Ectodermal cell (in vitro differentiated cells): ENCODE results near the gene TRIM17. TPM values are rescaled to one million over a fixed set of nuclear protein-coding genes. Genes with fewer than 3 reads are reported as not detected.

ENCODE experiments used
- H3K27ac ChIP-seq: 2 replicates; pipeline ENCODE4 v1.7.0; 2013; ENCODE audit warnings: mild to moderate bottlenecking, low read depth, low read length; ENCODE audit not compliant: insufficient read depth, poor library complexity, severe bottlenecking
- H3K27me3 ChIP-seq: 2 replicates; pipeline ENCODE4 v1.7.0; 2013; ENCODE audit warnings: mild to moderate bottlenecking, low read length; ENCODE audit not compliant: insufficient read depth, control insufficient read depth, poor library complexity, severe bottlenecking
- H3K36me3 ChIP-seq: one replicate; pipeline ENCODE4 v1.7.0; 2013; ENCODE audit warnings: low read length; ENCODE audit not compliant: control insufficient read depth, insufficient read depth
- H3K4me1 ChIP-seq: one replicate; pipeline ENCODE4 v1.7.0; 2013; ENCODE audit warnings: low read length; ENCODE audit not compliant: control insufficient read depth, insufficient read depth
- H3K4me3 ChIP-seq: 2 replicates; pipeline ENCODE4 v1.7.0; 2013; ENCODE audit warnings: low read depth, low read length, control low read depth; ENCODE audit not compliant: insufficient read depth
- H3K9me3 ChIP-seq: 2 replicates; pipeline ENCODE4 v1.7.0; 2013; ENCODE audit warnings: mild to moderate bottlenecking, low read length, moderate library complexity; ENCODE audit not compliant: control insufficient read depth
- WGBS, 2 experiments: methylation state at CpG; one replicate each; pipeline ENCODE4 v1.1.7; 2013; ENCODE audit warnings: missing lambda C conversion rate in 2 of 2; 5-methylcytosine and 5-hydroxymethylcytosine counted together
- polyA plus RNA-seq, 4 experiments: library from polyadenylated mRNA; stranded (reverse); fragments of 50-300 nt; gene quantifications; one replicate each; pipeline ENCODE4 v1.2.3, GENCODE V29; 2013

Gene TRIM17
- polyA plus RNA-seq (2013, experiment 1 of 4) = 6.4 TPM
- polyA plus RNA-seq (2013, experiment 2 of 4) = 6.0 TPM
- polyA plus RNA-seq (2013, experiment 3 of 4) = 5.3 TPM
- 4.9 TPM for polyA plus RNA-seq (2013, experiment 4 of 4)

- H3K4me3 ChIP-seq = peak within 1 kb of the TSS; percentile 49
- H3K36me3 ChIP-seq = peaks cover 4% of the 10 kb centered on the region
- H3K27ac ChIP-seq = no peak within 1 kb of the TSS
- H3K4me1 ChIP-seq = peaks cover 9% of the 10 kb centered on the region
- 1% methylated on average over 59 of the region's 59 CpGs for WGBS, 2 experiments
- no peaks in the 10 kb centered on the region for H3K9me3 ChIP-seq
- peaks cover 33% of the 10 kb centered on the region for H3K27me3 ChIP-seq
These were observed at the start of gene TRIM17 for GRCh38 chr1:228416217-228416933. TRIM17 (minus strand) TSS chr1:228416861; CDS start chr1:228415072, 1,789 bp downstream.

GRCh38 chr1:228465571-228466146 lies 49.0 kb upstream of the TRIM17 start:
- Histone ChIP-seq H3K9me3 (no peaks in the 10 kb centered on the region), H3K4me1 (peaks cover 4% of the 10 kb centered on the region), H3K4me3 (no peak overlapping the region), H3K27ac (no peak overlapping the region), H3K36me3 (no peaks in the 10 kb centered on the region), H3K27me3 (peaks cover 78% of the 10 kb centered on the region)
- WGBS, 2 experiments = 84 to 87% methylated on average over 8 of the region's 8 CpGs

GRCh38 chr1:228465141-228465540 lies 48.5 kb upstream of the TRIM17 start:
- Histone ChIP-seq H3K27ac (peak overlapping the region; percentile 78), H3K4me1 (peaks cover 4% of the 10 kb centered on the region), H3K9me3 (no peaks in the 10 kb centered on the region), H3K27me3 (peaks cover 79% of the 10 kb centered on the region), H3K4me3 (peak overlapping the region; percentile 50), H3K36me3 (no peaks in the 10 kb centered on the region)
- 57 to 62% methylated on average over 13 of the region's 13 CpGs for WGBS, 2 experiments

- WGBS, 2 experiments = 9 to 10% methylated on average over 33 of the region's 33 CpGs
These were observed 47.9 kb upstream of the TRIM17 start for GRCh38 chr1:228464487-228464983.

GRCh38 chr1:228463559-228464455 lies 47.1 kb upstream of the TRIM17 start:
- H3K36me3 ChIP-seq = no peaks in the 10 kb centered on the region
- peaks cover 82% of the 10 kb centered on the region for H3K27me3 ChIP-seq
- H3K9me3 ChIP-seq = no peaks in the 10 kb centered on the region
- H3K4me1 ChIP-seq = peaks cover 8% of the 10 kb centered on the region
- WGBS, 2 experiments = 11 to 16% methylated on average over 53 to 55 of the region's 56 CpGs
- no peak overlapping the region for H3K27ac ChIP-seq
- H3K4me3 ChIP-seq = peak overlapping the region; percentile 50

More at GRCh38 chr1:228464487-228464983, 47.9 kb upstream of the TRIM17 start:
- Histone ChIP-seq H3K4me3 (peak overlapping the region; percentile 50), H3K27ac (peak overlapping the region; percentile 78), H3K9me3 (no peaks in the 10 kb centered on the region), H3K36me3 (no peaks in the 10 kb centered on the region), H3K27me3 (peaks cover 81% of the 10 kb centered on the region), H3K4me1 (peaks cover 5% of the 10 kb centered on the region)

GRCh38 chr1:228463009-228463558 lies 46.4 kb upstream of the TRIM17 start:
- Histone ChIP-seq H3K4me3 (no peak overlapping the region), H3K27ac (no peak overlapping the region), H3K27me3 (peaks cover 76% of the 10 kb centered on the region), H3K9me3 (no peaks in the 10 kb centered on the region), H3K4me1 (peaks cover 8% of the 10 kb centered on the region), H3K36me3 (no peaks in the 10 kb centered on the region)
- WGBS, 2 experiments = 70 to 75% methylated on average over 6 of the region's 7 CpGs

- H3K4me3 ChIP-seq = no peak overlapping the region
- peaks cover 71% of the 10 kb centered on the region for H3K27me3 ChIP-seq
These were observed 45.9 kb upstream of the TRIM17 start for GRCh38 chr1:228462560-228462959.

GRCh38 chr1:228460821-228461220 lies 44.2 kb upstream of the TRIM17 start:
- Histone ChIP-seq H3K9me3 (no peaks in the 10 kb centered on the region), H3K27ac (no peak overlapping the region), H3K4me3 (no peak overlapping the region), H3K36me3 (no peaks in the 10 kb centered on the region), H3K4me1 (peaks cover 11% of the 10 kb centered on the region), H3K27me3 (peaks cover 56% of the 10 kb centered on the region)
- WGBS, 2 experiments = 70 to 86% methylated on average over 2 of the region's 2 CpGs

More at GRCh38 chr1:228462560-228462959, 45.9 kb upstream of the TRIM17 start:
- WGBS, 2 experiments = 88 to 91% methylated on average over 5 of the region's 5 CpGs
- H3K27ac ChIP-seq = no peak overlapping the region
- no peaks in the 10 kb centered on the region for H3K9me3 ChIP-seq
- H3K4me1 ChIP-seq = peaks cover 8% of the 10 kb centered on the region
- H3K36me3 ChIP-seq = no peaks in the 10 kb centered on the region

GRCh38 chr1:228459091-228459993 lies 42.7 kb upstream of the TRIM17 start:
- H3K27me3 ChIP-seq = peaks cover 41% of the 10 kb centered on the region
- H3K36me3 ChIP-seq = no peaks in the 10 kb centered on the region
- H3K27ac ChIP-seq = no peak overlapping the region
- H3K9me3 ChIP-seq = no peaks in the 10 kb centered on the region
- WGBS, 2 experiments = 11% methylated on average over 41 of the region's 41 CpGs
- peak overlapping the region; percentile 76 for H3K4me3 ChIP-seq
- H3K4me1 ChIP-seq = peaks cover 11% of the 10 kb centered on the region
